Measurements from ENCODE around the gene TNS2.
"Not testable (repeated sequence)": the region's sequence is repeated elsewhere in the genome, so short reads cannot be mapped to it uniquely, and the experiment has no call there.

Gene TNS2

GRCh38 chr12:53049571-53050318, at the start of gene TNS2:
Gene TNS2, plus strand, starts transcription at chr12:53050065. Its CDS starts 121 bp downstream, at chr12:53050186.
- DNase-seq, result peak; percentile 37

GRCh38 chr12:53004178-53004577, 45.7 kb upstream of the TNS2 start:
- DNase-seq, result no peak

DNA sequence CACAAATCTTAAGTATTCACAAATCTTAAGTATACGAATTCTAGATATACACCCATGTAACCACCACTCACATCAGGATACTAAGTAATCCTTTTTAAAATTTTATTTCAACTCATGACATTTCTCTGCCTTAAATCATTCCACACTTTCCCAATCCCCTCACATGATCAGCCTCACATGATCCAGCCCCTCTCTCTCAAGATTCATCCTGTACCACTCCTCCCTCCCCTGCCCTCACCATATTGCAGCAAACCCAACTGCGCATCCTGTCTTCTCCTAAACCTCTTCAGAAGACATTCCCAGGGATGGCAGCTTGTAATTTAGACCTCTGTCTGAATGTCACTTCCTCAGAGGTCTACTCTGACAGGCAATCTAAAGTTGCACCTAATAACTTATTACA, 45.3 kb upstream of the TNS2 start:
- no peak for DNase-seq

GRCh38 chr12:53005215-53005985, 44.5 kb upstream of the TNS2 start:
- no peak for DNase-seq

- peak; percentile 99 for DNase-seq
Observed at GRCh38 chr12:53005986-53006809, 43.7 kb upstream of the TNS2 start, which contains the start of gene EIF4B. Gene EIF4B, plus strand, starts transcription at chr12:53006456. Its CDS starts 28 bp downstream, at chr12:53006484.

GRCh38 chr12:53006810-53007309, 43.0 kb upstream of the TNS2 start:
- peak; percentile 58 for DNase-seq

DNA sequence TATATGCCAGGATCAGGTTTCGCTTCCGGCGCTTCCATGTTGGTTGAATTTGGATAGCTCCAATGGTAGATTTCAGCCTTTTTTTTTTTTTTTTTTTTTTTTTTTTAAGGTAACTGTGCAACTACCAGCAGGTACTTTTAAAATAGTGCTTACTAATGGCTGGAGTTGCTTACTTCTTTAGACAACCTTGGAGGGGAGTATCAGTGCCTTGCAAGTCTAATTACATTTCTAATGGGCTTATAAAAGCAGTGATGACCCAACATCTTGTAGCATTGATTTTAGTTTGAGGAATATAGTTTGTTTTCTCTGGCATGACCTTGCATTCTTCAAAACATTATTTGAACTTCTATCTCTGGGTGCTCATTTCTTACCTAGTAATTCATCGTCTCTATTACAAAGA, 42.5 kb upstream of the TNS2 start:
- no peak for DNase-seq

DNA sequence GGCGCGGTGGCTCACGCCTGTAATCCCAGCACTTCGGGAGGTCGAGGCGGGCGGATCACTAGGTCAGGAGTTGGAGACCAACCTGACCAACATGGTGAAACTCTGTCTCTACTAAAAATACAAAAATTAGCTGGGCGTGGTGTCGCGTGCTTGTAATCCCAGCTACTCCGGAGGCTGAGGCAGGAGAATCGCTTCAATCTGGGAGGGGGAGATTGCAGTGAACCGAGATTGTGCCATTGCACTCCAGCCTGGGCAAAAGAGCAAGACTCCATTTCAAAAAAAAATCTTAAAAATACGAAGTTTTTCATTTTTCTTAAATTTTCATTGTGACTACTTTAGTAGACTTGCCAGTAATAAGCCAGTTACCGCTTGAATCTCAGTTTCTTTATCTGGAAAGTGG, 41.1 kb upstream of the TNS2 start:
- not testable (repeated sequence) for DNase-seq

DNA sequence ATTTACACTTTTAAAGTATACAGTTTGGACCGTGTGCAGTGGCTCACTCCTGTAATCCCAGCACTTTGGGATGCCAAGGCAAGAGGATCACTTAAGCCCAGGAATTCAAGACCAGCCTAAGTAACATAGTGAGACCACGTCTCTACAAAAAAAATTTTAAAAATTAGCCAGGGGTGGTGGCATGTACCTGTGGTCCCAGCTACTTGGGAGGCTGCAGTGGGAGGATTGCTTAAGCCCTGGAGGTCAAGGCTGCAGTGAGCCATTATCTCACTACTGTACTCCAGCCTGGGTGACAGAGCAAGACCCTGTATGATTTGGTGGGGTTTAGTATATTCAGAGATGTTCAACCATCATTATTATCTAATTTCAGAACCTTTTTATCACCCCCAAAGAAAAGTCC, 38.9 kb upstream of the TNS2 start:
- DNase-seq, result no peak

GRCh38 chr12:53011889-53012288, 38.0 kb upstream of the TNS2 start:
- no peak for DNase-seq

DNA sequence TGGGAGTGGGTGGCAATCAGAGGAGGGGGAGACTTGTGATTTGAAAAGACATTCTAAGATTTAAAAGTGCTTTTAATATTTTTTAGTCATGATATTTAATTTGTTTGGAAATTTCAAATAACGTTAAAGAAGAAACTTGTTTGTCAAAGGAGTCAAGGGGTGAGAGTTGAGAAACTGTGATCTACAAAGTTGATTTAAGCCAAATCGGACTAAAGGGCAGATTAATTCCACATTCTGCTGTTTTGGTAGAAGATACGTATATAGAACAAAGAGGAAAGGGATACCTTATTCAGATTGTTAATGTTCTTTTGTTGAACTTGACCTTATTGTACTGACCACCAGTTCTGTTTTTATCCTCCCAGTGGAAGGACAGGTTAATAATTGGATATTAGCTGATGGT, 36.9 kb upstream of the TNS2 start:
- no peak for DNase-seq

- DNase-seq, result no peak
Observed at GRCh38 chr12:53014709-53015108, 35.2 kb upstream of the TNS2 start.

DNA sequence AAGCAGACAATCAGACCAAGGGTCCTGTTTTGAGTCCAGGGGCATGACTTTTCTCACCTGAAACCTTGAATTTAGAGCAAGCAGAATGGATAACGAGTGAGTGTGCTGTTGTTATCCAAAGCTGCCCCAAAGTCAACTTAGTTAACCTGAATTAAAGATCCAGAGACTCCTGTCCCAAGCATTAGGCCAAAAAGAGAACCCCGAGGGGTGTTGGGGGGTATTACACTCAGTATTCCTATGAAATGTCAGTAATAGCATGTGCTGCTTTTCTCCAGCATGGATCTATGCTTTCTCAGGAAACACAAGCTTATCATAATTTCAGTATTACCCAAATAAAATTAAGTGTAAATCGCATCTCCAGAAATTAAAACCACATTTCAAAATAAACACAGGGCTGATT, 24.6 kb upstream of the TNS2 start:
- no peak for DNase-seq

DNA sequence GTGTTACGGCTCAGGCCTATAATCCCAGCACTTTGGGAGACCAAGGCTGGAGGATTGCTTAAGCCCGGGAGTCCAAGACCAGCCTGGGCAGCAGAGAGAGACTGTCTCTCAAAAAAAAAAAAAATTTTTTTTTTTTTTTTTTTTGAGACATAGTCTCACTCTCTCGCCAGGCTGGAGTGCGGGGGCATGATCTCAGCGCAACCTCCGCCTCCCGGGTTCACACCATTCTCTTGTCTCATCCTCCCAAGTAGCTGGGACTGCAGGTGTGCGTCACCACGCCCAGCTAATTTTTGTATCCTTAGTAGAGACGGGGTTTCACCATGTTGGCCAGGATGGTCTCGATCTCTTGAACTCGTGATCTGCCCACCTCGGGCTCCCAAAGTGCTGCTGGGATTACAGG, 22.9 kb upstream of the TNS2 start:
- DNase-seq, result not testable (repeated sequence)

DNA sequence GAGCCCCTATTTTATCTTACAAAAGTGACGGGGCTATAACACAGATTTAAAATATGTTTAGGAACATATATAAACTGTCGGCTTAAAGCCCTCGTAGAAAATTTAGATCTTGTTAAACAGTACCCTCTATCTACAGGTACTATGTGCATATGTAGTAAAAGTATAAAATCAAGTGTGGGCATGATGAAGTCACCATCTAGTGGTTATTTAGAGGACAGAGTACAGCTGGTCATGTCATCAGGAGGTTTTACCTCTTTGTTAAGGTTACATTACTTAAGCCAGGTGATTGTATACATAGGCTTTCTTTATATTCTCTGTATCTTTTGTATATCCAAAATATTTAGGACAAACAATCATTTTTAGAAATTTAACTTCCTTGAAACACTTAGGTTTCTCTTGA, 18.2 kb upstream of the TNS2 start:
- no peak for DNase-seq

- DNase-seq, result not testable (repeated sequence)
Observed at GRCh38 chr12:53033832-53034231, 16.0 kb upstream of the TNS2 start.

GRCh38 chr12:53034459-53034858, 15.4 kb upstream of the TNS2 start:
- no peak for DNase-seq

DNA sequence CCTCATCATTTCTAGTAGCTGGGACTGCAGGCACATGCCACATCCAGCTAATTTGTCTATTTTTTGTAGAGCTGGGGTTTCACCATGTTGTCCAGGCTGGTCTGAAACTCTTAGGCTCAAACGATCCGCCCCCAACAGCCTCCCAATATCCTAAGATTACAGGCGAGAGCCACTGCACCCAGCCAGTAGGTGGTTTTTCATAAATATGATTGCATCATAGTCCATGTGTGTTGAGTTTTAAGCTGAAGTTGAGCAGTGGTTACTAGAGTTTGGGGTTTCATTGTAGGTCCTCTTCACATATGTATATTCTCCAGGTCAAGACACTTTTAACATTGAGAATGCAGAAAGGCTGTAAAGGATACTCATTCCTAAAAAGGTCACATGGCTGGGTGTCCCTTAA, 13.1 kb upstream of the TNS2 start:
- DNase-seq, result no peak

DNA sequence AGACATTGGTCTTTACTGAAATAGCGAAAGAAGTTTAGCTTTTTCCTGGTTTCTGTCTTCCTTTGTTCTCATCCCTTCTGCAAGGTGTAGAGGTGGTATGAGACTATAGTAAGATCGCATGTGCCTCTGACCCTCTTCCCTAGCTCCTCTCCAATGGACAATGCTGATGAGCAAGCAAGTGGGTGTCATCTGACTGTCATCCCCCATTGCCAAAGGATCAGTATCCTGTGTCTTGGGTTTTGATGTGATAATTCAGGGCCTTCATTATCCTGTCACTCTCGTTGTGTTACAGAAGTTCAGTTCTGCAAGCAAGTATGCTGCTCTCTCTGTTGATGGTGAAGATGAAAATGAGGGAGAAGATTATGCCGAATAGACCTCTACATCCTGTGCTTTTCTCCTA, 10.0 kb upstream of the TNS2 start:
- DNase-seq, result no peak

GRCh38 chr12:53042607-53043454, 7.0 kb upstream of the TNS2 start:
- no peak for DNase-seq

GRCh38 chr12:53044052-53044581, 5.7 kb upstream of the TNS2 start:
- no peak for DNase-seq
